A549 (cell line): ENCODE data around the gene TNIK. TPM values are rescaled to one million over a fixed set of nuclear protein-coding genes. Genes with fewer than 3 reads are reported as not detected.

Source experiments
- ATAC-seq, 2 experiments: fragments of 200-7000 bp in 1 of 2; fragments of >200 bp in 1 of 2; cut with Nextera tagmentation in 1 of 2; cut with Tn5 transposase in 1 of 2; 3 replicates each; pipeline versions ENCODE4 v1.8.0 to v1.9.1; 2018 to 2020; ENCODE audit warnings: mild to moderate bottlenecking in 1 of 2, moderate library complexity in 1 of 2
- CTCF ChIA-PET: fragments of 300-600 bp; sonication (Branson Sonifier 250); formaldehyde crosslinking; extraction: SDS; loops from one replicate; lab custom pipeline; 2021; ENCODE audit warnings: antibody characterized with exemption, inconsistent platforms; lab: Yijun Ruan, JAX
- POLR2A ChIA-PET: fragments of 350-600 bp; formaldehyde crosslinking; extraction: SDS; loops from one replicate; lab custom pipeline; 2021; ENCODE audit warnings: antibody characterized with exemption, inconsistent platforms; lab: Yijun Ruan, JAX
- DNase-seq, 2 experiments: peaks; one replicate each; pipeline versions ENCODE4 v3.0.0 to v3.0.0-alpha.2; 2011 to 2016; ENCODE audit warnings: low read depth in 1 of 2, low spot score in 1 of 2
- FAIRE-seq: peaks from 2 replicates; lab custom pipeline; 2011; peaks lifted over from hg19 to GRCh38; lab: Jason Lieb, UNC
- H3K27ac ChIP-seq, 2 experiments: fragments of >200 bp; sonication (Bioruptor Twin); formaldehyde crosslinking; 3 replicates each; pipeline ENCODE4 v1.5.1; 2016 to 2017
- H3K4me1 ChIP-seq: fragments of >200 bp; sonication (Bioruptor Twin); formaldehyde crosslinking; 3 replicates; pipeline ENCODE4 v1.6.1; 2016
- H3K4me2 ChIP-seq: fragments of >200 bp; sonication (Bioruptor Twin); formaldehyde crosslinking; 3 replicates; pipeline ENCODE4 v1.6.1; 2016
- H3K4me3 ChIP-seq: fragments of >200 bp; sonication (Bioruptor Twin); formaldehyde crosslinking; 3 replicates; pipeline ENCODE4 v1.5.1; 2016
- H3K9me3 ChIP-seq: fragments of >200 bp; sonication (Bioruptor Twin); formaldehyde crosslinking; 3 replicates; pipeline ENCODE4 v1.6.1; 2016
- FOSB ChIP-seq: fragments of 250-450 bp; sonication (Bioruptor Pico); IDR thresholded peaks from 2 replicates; pipeline ENCODE4 v1.5.0; 2020; ENCODE audit warnings: mild to moderate bottlenecking, moderate library complexity
- HDAC2 ChIP-seq: fragments of 200-600 bp; sonication (generic); IDR thresholded peaks from 2 replicates; pipeline ENCODE4 v1.6.1; 2016
- MAFK ChIP-seq: fragments of 450-650 bp; IDR thresholded peaks from 2 replicates; pipeline ENCODE4 v1.6.1; 2014; ENCODE audit not compliant: partially characterized antibody
- POLR2A ChIP-seq: IDR thresholded peaks from 2 replicates; pipeline ENCODE4 v1.6.1; 2012; ENCODE audit warnings: mild to moderate bottlenecking, low read length
- WGBS: methylation state at CpG from one replicate; pipeline ENCODE4 v1.1.6; 2017; ENCODE audit errors: missing lambda C conversion rate; 5-methylcytosine and 5-hydroxymethylcytosine counted together
- polyA plus RNA-seq, 4 experiments: library from polyadenylated mRNA; depleted of rRNA in 3 of 4; stranded (reverse); fragments of >200 nt; fragmentation: RNase III in 1 of 4; extraction: RNeasy Plus Mini Kit Qiagen cat#74134 plus additional on column Dnase treatment in 1 of 4; gene quantifications; 2 replicates in 3 of 4; 3 replicates in 1 of 4; pipeline ENCODE4 v1.2.3, GENCODE V29; 2011 to 2017
- small RNA-seq, 6 experiments: library from RNA; depleted of rRNA; stranded (forward); fragments of <200 nt; gene quantifications; one replicate each; pipeline ENCODE3, GENCODE V24; 2012

TNIK gene
- polyA plus RNA-seq, 2 of the 4 experiments (the other 2 are of a cell fraction) = 1.6 to 1.8 TPM

DNA sequence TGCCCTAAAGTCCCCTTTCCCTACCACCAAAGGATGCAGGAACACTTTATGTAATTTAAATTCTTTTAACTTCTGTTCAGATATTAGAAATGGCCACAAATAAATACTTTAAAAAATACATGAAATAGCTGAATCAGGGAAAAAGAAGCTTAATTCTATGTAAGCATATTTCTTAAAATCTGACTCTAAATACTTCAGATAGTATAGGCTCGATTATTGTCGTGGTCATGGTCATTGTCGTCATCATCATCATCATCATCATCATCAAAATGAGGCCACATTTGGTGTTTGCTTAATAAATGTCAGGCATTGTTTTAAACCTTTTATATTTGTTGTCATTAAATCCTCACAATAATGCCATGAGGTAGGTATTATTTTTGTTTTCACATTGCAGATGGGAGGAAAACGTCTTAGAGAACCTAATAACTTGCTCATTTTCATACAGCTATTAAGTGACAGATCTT is 448.3 kb downstream of the TNIK start:
- no peak for TF ChIP-seq POLR2A
- no peak for TF ChIP-seq FOSB (CRISPR knock-in tag)
- TF ChIP-seq HDAC2 = no peak
- peak; percentile 79 for TF ChIP-seq MAFK
- 82% methylated on average over 4 of the region's 4 CpGs for WGBS
- H3K9me3 ChIP-seq = no peaks in the 10 kb centered on the region
- DNase-seq (no peak), ATAC-seq (no peak), FAIRE-seq (no peak)
- H3K27ac ChIP-seq = no peak overlapping the region
- peaks cover 10% of the 10 kb centered on the region; the same call in 2 of the 3 replicates for H3K4me1 ChIP-seq
- H3K4me3 ChIP-seq = no peak overlapping the region
- no peak overlapping the region for H3K4me2 ChIP-seq
- CTCF ChIA-PET = interaction anchor here (0.5 kb wide), 1 partner anchor 556 kb away, joined by 3 read pairs; no protein-coding TSS in a partner anchor
- POLR2A ChIA-PET = interaction anchor here (0.6 kb wide), 1 partner anchor 143 kb away, joined by 3 read pairs; no protein-coding TSS in a partner anchor

Small RNA genes lying within 50 kb of the gene (small RNA-seq; reads per million reads assigned to genes)
- gene MIR569 (0 reads per million in 6 experiments), gene RF00019 (0 reads per million in 6 experiments), gene RNU6-348P (0 reads per million in 6 experiments)
